ENCODE measurements around the gene QRICH2.
"Not testable (repeated sequence)": the region's sequence is repeated elsewhere in the genome, so short reads cannot be mapped to it uniquely, and the experiment has no call there.

The QRICH2 gene

DNA sequence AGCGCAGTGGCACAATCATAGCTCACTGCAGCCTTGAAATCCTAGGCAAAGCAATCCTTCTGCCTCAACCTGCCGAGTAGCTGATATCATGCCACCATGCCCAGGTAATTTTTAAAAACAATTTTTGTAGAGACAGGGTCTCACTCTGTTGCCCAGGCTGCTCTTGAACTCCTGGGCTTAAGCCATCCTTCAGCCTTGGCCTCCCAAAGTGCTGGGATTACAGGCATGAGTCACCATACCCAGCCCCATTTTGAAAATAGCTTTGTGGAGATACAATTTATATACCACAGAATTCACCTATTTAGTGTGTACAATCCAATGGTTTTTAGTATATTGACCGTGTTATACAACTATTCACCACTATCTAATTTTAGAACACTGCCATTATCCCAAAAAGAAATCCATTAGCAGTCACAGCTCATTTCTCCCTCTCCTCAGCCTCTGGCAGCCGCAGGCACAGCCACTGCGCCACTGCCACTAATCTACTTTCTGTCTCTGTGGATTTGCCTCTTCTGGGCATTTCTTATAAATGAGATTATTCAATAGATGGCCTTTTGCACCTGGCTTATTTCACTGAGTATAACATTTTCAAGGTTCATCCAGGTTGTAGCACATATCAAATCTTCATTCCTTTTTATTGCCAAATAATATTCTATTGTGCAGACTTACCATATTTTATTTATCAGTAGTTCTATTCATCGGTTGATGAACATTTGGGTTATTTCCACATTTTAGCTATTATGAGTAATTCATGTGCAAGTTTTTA is 74.3 kb downstream of the QRICH2 start:
- H3K4me3 ChIP-seq (ENCODE audit: control insufficient read depth, low read depth, low read length), result no peak overlapping the region
- DNase-seq (ENCODE audit: low read depth), result no peak
- TF ChIP-seq, protein P1, sequence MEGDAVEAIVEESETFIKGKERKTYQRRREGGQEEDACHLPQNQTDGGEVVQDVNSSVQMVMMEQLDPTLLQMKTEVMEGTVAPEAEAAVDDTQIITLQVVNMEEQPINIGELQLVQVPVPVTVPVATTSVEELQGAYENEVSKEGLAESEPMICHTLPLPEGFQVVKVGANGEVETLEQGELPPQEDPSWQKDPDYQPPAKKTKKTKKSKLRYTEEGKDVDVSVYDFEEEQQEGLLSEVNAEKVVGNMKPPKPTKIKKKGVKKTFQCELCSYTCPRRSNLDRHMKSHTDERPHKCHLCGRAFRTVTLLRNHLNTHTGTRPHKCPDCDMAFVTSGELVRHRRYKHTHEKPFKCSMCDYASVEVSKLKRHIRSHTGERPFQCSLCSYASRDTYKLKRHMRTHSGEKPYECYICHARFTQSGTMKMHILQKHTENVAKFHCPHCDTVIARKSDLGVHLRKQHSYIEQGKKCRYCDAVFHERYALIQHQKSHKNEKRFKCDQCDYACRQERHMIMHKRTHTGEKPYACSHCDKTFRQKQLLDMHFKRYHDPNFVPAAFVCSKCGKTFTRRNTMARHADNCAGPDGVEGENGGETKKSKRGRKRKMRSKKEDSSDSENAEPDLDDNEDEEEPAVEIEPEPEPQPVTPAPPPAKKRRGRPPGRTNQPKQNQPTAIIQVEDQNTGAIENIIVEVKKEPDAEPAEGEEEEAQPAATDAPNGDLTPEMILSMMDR (conservative IDR thresholded peaks at IDR 0.05; ENCODE audit: control insufficient read depth, insufficient read depth, low read depth, low read length), result no peak

DNA sequence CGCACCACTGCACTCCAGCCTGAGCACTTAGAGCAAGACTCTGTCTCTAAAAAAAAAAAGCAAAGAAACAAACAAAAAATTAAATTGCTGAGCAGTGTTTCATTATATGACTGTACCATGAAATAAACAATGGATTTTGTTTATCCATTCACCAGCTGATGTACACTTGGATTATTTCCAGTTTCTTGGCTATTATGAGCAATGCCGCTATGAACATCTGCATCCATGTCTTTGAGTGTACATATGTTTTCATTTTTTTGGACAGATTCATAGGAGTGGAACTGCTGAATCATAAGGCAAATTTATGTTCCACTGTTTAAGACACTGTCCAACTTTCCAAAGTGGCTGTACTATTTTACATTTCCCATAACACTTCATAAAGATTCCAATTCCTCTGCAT is 75.7 kb downstream of the QRICH2 start:
- DNase-seq (ENCODE audit: low read depth), result peak; percentile 97
- no peak overlapping the region for H3K4me3 ChIP-seq (ENCODE audit: control insufficient read depth, low read depth, low read length)
- TF ChIP-seq, protein P1 (conservative IDR thresholded peaks at IDR 0.05; ENCODE audit: control insufficient read depth, insufficient read depth, low read depth, low read length), result no peak

DNA sequence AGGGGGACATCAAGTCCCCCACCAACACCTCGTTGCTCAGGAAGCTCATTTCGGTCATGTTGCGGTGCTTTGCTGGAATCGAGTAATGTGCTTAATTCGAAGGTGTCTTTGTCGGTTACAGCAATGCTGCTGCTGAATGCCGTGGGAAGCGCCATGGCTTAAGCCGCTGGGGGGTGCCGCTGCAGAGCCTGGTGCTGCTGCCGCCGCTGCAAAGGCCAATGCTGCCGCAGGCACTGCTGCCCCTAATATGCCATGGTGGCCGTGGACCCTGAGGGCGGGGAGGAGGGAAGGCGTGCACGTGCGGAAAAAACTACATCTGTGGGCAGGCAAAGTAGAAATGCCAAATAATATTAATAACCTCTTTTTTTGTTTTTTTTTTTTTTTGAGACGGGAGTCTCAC is 81.3 kb downstream of the QRICH2 start:
- H3K4me3 ChIP-seq (ENCODE audit: control insufficient read depth, low read depth, low read length); DNase-seq (ENCODE audit: low read depth): not testable (repeated sequence)

DNA sequence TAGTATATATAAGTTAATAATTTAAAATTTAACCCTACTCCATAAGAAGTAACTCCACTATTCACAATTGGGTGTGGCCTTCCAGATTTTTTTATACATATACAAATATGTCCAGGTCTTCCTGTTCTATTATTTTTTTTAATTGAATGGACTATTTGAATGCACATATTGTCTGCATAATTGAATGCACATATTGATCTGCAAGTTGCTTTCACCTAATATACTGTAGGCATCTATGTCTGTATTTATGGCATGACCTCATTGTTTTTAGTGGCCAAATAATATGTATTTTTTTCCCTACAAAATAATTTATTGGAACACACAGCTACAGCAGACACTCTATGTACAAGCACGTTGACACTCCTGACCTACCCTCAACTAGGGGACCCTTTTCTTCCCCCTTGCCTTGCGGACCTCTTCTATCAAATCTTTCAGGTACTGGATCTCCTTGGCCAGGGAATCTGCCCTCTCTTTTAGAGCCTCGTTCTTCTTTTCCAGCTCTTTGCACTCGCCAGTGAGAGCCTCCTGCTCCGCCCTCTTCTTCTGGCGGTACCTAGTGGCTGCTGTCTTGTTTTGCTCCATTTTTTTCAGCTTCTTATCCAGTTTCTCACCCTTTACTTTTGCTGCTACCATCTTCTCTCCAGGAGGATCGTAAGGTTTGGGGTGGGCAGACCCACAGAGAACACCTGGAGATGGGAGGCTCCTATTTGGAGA is 82.5 kb downstream of the QRICH2 start:
- not testable (repeated sequence) for H3K4me3 ChIP-seq (ENCODE audit: control insufficient read depth, low read depth, low read length); DNase-seq (ENCODE audit: low read depth)

Data from fibroblast of mammary gland (primary cell).